ENCODE data around the gene B4GALNT4. TPM values are rescaled to one million over a fixed set of nuclear protein-coding genes. Genes with fewer than 3 reads are reported as not detected.

B4GALNT4 gene
- total and polyA plus RNA-seq, 2 of the 13 experiments (the other 11 are each of a cell fraction or from before 2014, with no cell fraction given), result 30.5 to 50.1 TPM

DNA sequence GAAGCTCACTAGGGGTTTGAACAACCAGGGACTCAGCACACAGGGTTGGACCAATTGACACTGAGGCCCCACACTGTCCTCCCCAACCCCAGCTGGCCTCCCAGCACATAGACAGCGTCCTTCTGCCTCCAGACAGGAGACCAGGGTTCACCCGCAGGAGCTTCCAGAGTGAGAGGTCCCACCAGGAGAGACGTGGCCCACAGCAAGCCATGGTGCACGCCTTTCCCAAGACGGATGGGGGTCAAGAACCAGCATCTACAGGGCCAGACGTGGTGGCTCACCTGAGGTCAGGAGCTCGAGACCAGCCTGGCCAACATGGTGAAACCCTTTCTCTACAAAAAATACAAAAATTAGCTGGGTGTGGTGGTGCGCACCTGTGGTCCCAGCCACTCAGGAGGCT, 57.6 kb downstream of the B4GALNT4 start (continued):
- TF ChIP-seq ZNF652 (CRISPR knock-in tag; IDR thresholded peaks at IDR 0.05; ENCODE audit: borderline replicate concordance, low read depth) (no peak), HNF4G (IDR thresholded peaks at IDR 0.05; ENCODE audit: borderline replicate concordance, low read depth, low read length) (no peak), HNF4G (CRISPR knock-in tag; IDR thresholded peaks at IDR 0.05; ENCODE audit: borderline replicate concordance, low read depth) (no peak), GTF2F1 (IDR thresholded peaks at IDR 0.05; ENCODE audit: low read length) (no peak), POLR2A (IDR thresholded peaks at IDR 0.05; ENCODE audit: insufficient read depth in 1 of 2, low read depth in 2 of 2, low read length in 2 of 2) (no peak), KDM1A (CRISPR knock-in tag; IDR thresholded peaks at IDR 0.05) (no peak), PITX1 (CRISPR knock-in tag; IDR thresholded peaks at IDR 0.05) (no peak), SMAD9 (CRISPR knock-in tag; IDR thresholded peaks at IDR 0.05) (no peak), ZNF558 (CRISPR knock-in tag; IDR thresholded peaks at IDR 0.05; ENCODE audit: borderline replicate concordance) (no peak), SKI (IDR thresholded peaks at IDR 0.05; ENCODE audit: partially characterized antibody) (no peak)
- TF ChIP-seq, protein P1, sequence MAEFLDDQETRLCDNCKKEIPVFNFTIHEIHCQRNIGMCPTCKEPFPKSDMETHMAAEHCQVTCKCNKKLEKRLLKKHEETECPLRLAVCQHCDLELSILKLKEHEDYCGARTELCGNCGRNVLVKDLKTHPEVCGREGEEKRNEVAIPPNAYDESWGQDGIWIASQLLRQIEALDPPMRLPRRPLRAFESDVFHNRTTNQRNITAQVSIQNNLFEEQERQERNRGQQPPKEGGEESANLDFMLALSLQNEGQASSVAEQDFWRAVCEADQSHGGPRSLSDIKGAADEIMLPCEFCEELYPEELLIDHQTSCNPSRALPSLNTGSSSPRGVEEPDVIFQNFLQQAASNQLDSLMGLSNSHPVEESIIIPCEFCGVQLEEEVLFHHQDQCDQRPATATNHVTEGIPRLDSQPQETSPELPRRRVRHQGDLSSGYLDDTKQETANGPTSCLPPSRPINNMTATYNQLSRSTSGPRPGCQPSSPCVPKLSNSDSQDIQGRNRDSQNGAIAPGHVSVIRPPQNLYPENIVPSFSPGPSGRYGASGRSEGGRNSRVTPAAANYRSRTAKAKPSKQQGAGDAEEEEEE (CRISPR knock-in tag; IDR thresholded peaks at IDR 0.05; ENCODE audit: borderline replicate concordance), result no peak
- TF ChIP-seq, protein P2, sequence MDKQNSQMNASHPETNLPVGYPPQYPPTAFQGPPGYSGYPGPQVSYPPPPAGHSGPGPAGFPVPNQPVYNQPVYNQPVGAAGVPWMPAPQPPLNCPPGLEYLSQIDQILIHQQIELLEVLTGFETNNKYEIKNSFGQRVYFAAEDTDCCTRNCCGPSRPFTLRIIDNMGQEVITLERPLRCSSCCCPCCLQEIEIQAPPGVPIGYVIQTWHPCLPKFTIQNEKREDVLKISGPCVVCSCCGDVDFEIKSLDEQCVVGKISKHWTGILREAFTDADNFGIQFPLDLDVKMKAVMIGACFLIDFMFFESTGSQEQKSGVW (CRISPR knock-in tag; IDR thresholded peaks at IDR 0.05; ENCODE audit: borderline replicate concordance), result no peak
- TF ChIP-seq, protein P3, sequence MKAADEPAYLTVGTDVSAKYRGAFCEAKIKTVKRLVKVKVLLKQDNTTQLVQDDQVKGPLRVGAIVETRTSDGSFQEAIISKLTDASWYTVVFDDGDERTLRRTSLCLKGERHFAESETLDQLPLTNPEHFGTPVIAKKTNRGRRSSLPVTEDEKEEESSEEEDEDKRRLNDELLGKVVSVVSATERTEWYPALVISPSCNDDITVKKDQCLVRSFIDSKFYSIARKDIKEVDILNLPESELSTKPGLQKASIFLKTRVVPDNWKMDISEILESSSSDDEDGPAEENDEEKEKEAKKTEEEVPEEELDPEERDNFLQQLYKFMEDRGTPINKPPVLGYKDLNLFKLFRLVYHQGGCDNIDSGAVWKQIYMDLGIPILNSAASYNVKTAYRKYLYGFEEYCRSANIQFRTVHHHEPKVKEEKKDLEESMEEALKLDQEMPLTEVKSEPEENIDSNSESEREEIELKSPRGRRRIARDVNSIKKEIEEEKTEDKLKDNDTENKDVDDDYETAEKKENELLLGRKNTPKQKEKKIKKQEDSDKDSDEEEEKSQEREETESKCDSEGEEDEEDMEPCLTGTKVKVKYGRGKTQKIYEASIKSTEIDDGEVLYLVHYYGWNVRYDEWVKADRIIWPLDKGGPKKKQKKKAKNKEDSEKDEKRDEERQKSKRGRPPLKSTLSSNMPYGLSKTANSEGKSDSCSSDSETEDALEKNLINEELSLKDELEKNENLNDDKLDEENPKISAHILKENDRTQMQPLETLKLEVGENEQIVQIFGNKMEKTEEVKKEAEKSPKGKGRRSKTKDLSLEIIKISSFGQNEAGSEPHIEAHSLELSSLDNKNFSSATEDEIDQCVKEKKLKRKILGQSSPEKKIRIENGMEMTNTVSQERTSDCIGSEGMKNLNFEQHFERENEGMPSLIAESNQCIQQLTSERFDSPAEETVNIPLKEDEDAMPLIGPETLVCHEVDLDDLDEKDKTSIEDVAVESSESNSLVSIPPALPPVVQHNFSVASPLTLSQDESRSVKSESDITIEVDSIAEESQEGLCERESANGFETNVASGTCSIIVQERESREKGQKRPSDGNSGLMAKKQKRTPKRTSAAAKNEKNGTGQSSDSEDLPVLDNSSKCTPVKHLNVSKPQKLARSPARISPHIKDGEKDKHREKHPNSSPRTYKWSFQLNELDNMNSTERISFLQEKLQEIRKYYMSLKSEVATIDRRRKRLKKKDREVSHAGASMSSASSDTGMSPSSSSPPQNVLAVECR (CRISPR knock-in tag; IDR thresholded peaks at IDR 0.05; ENCODE audit: borderline replicate concordance), result no peak
- TF ChIP-seq, protein P4, sequence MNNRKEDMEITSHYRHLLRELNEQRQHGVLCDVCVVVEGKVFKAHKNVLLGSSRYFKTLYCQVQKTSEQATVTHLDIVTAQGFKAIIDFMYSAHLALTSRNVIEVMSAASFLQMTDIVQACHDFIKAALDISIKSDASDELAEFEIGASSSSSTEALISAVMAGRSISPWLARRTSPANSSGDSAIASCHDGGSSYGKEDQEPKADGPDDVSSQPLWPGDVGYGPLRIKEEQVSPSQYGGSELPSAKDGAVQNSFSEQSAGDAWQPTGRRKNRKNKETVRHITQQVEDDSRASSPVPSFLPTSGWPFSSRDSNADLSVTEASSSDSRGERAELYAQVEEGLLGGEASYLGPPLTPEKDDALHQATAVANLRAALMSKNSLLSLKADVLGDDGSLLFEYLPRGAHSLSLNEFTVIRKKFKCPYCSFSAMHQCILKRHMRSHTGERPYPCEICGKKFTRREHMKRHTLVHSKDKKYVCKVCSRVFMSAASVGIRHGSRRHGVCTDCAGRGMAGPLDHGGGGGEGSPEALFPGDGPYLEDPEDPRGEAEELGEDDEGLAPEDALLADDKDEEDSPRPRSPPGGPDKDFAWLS (CRISPR knock-in tag; IDR thresholded peaks at IDR 0.05; ENCODE audit: borderline replicate concordance), result no peak
- TF ChIP-seq, protein P5, sequence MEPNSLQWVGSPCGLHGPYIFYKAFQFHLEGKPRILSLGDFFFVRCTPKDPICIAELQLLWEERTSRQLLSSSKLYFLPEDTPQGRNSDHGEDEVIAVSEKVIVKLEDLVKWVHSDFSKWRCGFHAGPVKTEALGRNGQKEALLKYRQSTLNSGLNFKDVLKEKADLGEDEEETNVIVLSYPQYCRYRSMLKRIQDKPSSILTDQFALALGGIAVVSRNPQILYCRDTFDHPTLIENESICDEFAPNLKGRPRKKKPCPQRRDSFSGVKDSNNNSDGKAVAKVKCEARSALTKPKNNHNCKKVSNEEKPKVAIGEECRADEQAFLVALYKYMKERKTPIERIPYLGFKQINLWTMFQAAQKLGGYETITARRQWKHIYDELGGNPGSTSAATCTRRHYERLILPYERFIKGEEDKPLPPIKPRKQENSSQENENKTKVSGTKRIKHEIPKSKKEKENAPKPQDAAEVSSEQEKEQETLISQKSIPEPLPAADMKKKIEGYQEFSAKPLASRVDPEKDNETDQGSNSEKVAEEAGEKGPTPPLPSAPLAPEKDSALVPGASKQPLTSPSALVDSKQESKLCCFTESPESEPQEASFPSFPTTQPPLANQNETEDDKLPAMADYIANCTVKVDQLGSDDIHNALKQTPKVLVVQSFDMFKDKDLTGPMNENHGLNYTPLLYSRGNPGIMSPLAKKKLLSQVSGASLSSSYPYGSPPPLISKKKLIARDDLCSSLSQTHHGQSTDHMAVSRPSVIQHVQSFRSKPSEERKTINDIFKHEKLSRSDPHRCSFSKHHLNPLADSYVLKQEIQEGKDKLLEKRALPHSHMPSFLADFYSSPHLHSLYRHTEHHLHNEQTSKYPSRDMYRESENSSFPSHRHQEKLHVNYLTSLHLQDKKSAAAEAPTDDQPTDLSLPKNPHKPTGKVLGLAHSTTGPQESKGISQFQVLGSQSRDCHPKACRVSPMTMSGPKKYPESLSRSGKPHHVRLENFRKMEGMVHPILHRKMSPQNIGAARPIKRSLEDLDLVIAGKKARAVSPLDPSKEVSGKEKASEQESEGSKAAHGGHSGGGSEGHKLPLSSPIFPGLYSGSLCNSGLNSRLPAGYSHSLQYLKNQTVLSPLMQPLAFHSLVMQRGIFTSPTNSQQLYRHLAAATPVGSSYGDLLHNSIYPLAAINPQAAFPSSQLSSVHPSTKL (CRISPR knock-in tag; IDR thresholded peaks at IDR 0.05), result no peak
- TF ChIP-seq, protein P6, sequence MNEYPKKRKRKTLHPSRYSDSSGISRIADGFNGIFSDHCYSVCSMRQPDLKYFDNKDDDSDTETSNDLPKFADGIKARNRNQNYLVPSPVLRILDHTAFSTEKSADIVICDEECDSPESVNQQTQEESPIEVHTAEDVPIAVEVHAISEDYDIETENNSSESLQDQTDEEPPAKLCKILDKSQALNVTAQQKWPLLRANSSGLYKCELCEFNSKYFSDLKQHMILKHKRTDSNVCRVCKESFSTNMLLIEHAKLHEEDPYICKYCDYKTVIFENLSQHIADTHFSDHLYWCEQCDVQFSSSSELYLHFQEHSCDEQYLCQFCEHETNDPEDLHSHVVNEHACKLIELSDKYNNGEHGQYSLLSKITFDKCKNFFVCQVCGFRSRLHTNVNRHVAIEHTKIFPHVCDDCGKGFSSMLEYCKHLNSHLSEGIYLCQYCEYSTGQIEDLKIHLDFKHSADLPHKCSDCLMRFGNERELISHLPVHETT (CRISPR knock-in tag; conservative IDR thresholded peaks at IDR 0.05), result no peak
